DOHH2 (cell line): ENCODE results near the gene C21orf58.

Source experiments
- CTCF ChIP-seq: fragments of 200-600 bp; sonication (generic); IDR thresholded peaks from one replicate; pipeline ENCODE4 v1.5.1; 2014; ENCODE audit warnings: antibody characterized with exemption, mild to moderate bottlenecking, low read depth, low read length; ENCODE audit not compliant: poor library complexity, severe bottlenecking
- EZH2phosphoT487 ChIP-seq: fragments of 200-600 bp; sonication (generic); IDR thresholded peaks from 2 replicates; pipeline ENCODE4 v1.6.1; 2017; ENCODE audit warnings: borderline replicate concordance, mild to moderate bottlenecking, antibody characterized with exemption, low read length, moderate library complexity, mixed read lengths

- no peak for TF ChIP-seq CTCF
- TF ChIP-seq EZH2phosphoT487, result no peak
Observed at GRCh38 chr21:46289655-46290179, 34.0 kb downstream of the C21orf58 start.
